Bronchial smooth muscle cell (primary cell): ENCODE data around the gene SRP72. TPM values are rescaled to one million over a fixed set of nuclear protein-coding genes. Genes with fewer than 3 reads are reported as not detected.

Source experiments
- total RNA-seq: library from RNA; depleted of rRNA; stranded (reverse); fragments of >200 nt; gene quantifications from 2 replicates; pipeline ENCODE4 v1.2.1, GENCODE V29; 2014

The SRP72 gene, protein sequence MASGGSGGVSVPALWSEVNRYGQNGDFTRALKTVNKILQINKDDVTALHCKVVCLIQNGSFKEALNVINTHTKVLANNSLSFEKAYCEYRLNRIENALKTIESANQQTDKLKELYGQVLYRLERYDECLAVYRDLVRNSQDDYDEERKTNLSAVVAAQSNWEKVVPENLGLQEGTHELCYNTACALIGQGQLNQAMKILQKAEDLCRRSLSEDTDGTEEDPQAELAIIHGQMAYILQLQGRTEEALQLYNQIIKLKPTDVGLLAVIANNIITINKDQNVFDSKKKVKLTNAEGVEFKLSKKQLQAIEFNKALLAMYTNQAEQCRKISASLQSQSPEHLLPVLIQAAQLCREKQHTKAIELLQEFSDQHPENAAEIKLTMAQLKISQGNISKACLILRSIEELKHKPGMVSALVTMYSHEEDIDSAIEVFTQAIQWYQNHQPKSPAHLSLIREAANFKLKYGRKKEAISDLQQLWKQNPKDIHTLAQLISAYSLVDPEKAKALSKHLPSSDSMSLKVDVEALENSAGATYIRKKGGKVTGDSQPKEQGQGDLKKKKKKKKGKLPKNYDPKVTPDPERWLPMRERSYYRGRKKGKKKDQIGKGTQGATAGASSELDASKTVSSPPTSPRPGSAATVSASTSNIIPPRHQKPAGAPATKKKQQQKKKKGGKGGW
- total RNA-seq, result 43.5 and 111 TPM in 2 replicates

DNA sequence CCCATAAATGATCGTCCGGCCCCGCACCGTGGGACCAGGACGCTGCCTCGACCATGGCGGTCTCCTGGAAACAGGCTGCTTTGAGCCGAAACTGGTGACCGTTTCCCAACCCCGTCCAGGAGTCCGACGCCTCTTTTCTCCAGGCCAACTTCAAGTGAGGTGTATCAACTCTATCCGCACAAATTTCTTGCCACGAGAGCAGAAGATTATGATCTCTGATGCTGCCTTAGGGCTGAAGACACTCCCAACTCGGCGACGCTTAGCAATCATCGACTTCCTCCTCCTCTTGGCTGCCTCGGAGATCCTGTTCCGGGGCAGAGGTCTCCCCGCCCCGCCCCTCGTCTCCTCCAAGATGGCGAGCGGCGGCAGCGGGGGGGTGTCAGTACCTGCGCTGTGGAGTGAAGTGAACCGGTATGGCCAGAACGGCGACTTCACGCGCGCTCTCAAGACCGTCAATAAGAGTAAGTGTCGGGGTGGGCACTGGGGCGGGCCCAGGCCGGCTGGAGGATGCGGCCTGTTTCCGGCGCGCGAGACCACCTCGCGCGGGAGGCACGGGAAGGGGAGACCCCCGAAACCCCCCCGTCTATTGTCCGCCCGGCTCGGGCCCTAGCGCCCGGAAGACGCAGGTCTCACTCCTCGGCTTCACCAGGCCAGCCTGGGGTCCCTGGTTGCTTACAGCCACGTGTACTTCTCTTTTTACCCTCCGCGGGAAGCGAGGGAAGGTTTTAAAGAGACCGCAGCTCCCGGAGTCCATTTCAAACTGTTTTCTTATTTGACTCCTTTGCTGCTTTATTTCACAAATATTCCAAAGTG is at the start of gene SRP72:
TSS of gene SRP72 (plus strand) at position 334 of the 813 bp plus-strand sequence. CDS start at position 353, 19 bp downstream.

DNA sequence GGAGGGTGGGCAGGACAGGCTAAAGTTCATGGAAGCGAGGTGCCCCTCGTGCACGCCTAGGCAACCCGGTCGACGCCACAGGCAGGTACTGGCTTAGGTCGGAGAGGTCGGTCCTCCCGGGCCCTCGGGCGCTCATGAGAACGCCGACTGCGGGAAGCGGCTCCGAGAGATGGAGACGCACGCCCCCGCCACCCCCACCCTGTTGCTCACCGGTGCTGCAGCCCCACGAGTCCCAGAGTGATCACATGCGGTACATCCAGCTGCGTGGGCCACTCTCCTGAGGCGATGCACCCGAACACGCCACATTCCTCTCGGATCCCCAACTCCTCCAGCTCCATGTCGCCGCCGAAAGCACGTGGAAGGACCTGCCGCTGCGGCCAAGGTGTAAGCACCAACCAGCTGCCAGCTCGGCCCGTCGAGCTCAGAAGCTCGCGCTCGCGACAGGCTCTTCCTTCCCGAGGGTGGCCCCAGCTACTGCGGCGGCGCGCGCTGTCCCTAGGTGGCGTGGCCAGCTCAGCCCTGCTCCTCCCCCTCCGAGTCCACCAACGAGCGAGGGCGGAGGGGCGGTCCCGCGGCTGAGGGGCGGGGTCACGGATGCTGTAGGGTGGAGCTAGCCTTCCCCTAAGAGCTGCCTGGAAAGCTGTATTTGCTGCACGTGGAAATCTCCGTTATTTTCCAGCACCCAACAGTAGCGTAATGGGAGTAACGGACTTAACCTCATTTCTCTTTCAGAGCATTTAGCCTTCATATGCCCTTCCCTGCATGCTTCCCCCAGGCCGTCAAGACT is 32.1 kb upstream of the SRP72 start, which contains the start of gene PPAT:
TSS of gene PPAT (minus strand) at position 476 of the 787 bp plus-strand sequence. CDS start at position 338, 138 bp downstream.

DNA sequence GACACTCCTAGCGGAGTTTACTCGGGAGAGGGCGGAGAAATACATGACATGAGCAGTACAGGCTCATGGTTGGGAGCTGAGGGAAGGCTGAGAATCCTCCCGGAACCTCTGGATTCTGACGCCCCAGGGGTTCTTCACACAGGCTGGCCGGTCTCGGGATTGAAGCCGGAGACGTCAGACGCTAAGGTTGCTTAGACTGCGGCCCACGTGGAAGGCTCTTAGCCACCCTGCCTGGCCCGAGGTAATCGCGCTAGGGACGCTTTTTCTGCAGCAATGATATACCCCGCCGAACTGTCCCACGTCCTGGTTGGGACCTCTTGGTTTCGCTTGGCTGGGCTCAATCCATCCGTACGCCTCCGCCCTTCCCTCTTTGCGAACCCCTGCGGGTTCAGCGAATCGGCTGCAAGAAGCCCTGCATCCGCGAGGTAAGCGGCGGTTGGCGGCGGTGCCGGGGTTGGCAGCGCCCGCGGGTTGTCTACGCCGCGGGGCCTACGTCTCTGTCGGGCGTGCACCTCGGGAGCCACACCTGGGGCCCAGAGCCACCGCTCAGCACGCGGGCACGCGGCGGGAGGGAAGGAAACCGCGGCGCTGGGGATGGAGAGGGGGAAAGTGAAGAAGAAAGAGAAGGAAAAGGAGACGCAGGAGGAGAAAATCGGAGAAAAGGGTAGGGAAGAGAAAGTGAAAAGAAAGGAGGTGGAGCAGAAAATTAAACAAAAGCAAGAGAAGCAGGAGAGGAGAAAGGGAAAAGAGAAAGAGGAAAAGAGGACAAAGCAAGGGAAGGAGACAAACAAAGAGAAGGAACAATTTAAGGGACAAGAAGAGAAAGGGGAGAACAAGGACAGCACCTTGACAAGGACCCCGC is 38.1 kb downstream of the SRP72 start, which contains the start of gene ARL9:
TSS of gene ARL9 (plus strand) at position 523 of the 862 bp plus-strand sequence. CDS start at position 595, 72 bp downstream.

Other genes starting within 250 kb of the SRP72 start
- 11.9 and 17.0 TPM in 2 replicates for gene AASDH, start 80.1 kb upstream of the SRP72 start, total RNA-seq
- gene PPAT, start 32.0 kb upstream of the SRP72 start, total RNA-seq, result 7.3 and 8.8 TPM in 2 replicates
- 8.1 and 12.9 TPM in 2 replicates for gene PAICS, start 31.4 kb upstream of the SRP72 start, total RNA-seq
- gene ARL9, start 38.2 kb downstream of the SRP72 start, total RNA-seq, result 0.26 and 0.95 TPM in 2 replicates
- 0.34 and 10.4 TPM in 2 replicates for gene HOPX, start 213.7 kb downstream of the SRP72 start, total RNA-seq